ENCODE data around the gene COL16A1.

COL16A1 gene

DNA sequence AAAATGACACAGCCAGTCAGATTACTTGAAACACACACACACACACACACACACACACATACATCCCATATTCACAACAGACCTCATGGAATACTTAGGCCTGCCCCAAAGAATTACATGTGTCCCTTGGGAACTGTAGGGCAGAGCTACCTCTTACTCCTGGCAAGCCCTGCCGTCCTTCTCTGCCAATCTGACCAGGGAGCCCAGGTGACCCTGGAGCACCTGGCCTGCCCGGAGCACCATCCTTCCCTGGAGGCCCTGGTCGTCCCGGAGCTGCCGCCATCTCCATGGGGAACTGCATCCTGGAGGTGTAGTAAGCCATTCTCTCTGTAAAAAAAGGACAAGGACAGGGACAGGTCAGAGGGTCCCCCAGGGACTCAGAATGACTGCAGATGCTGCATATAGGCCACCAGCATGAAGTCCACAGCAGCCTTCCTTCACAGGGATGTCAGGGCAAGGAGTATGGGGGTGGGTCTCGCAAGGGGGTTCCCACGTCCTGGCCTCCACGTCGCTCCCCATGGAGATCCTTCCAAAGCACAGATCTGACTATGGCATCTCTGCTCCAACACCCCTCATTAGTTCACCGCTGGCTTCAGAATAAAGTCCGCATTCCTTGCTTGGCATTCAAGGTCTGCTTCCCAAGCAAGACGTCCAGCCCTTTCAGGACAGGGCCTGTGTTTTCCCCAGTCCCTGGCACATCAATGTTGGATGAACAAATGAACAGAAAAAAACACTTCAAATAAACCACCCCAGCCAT, 49.9 kb downstream of the COL16A1 start:
- no peak overlapping the region for H3K27ac Mint-ChIP-seq
- H3K36me3 Mint-ChIP-seq (ENCODE audit: low read depth), result no peaks in the 10 kb centered on the region
- H3K9me3 Mint-ChIP-seq, result no peaks in the 10 kb centered on the region
- no peaks in the 10 kb centered on the region for H3K4me1 Mint-ChIP-seq
- TF ChIP-seq, protein P1, sequence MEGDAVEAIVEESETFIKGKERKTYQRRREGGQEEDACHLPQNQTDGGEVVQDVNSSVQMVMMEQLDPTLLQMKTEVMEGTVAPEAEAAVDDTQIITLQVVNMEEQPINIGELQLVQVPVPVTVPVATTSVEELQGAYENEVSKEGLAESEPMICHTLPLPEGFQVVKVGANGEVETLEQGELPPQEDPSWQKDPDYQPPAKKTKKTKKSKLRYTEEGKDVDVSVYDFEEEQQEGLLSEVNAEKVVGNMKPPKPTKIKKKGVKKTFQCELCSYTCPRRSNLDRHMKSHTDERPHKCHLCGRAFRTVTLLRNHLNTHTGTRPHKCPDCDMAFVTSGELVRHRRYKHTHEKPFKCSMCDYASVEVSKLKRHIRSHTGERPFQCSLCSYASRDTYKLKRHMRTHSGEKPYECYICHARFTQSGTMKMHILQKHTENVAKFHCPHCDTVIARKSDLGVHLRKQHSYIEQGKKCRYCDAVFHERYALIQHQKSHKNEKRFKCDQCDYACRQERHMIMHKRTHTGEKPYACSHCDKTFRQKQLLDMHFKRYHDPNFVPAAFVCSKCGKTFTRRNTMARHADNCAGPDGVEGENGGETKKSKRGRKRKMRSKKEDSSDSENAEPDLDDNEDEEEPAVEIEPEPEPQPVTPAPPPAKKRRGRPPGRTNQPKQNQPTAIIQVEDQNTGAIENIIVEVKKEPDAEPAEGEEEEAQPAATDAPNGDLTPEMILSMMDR (IDR thresholded peaks at IDR 0.05), result no peak
- DNase-seq, result no peak
- H3K4me3 Mint-ChIP-seq, result no peak overlapping the region
- H3K27me3 Mint-ChIP-seq (ENCODE audit: low read depth, poor library complexity), result peaks cover 26% of the 10 kb centered on the region

DNA sequence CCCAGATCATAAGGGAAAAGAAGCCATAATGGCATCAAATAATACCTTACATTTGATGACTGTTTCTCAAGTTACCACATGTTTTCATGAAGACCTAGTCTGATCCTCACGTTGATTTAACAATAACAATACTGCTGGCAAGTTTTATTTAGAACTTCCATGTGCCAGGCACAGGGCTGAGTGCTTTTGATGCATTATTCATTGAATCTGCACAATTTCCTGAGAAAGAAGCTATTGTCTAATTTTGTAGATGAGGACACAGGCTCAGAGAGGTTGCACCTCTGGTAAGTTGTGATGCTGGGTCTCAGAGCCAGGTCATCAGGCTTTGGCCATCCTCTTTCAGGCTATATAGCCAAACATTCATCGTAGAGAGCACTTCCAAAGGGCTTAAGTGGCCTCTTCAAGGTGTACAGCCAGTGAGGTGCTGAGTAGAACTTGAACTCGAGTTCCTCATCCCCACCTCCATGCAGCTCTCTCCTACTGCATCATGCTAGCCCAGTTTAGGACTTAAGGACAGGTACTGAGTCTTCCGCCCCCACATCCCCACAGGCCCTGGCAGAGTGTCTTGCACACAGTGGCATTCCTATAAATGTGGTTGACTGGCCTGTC, 50.8 kb downstream of the COL16A1 start:
- Mint-ChIP-seq H3K4me1 (no peaks in the 10 kb centered on the region), H3K27me3 (ENCODE audit: low read depth, poor library complexity) (peaks cover 31% of the 10 kb centered on the region), H3K27ac (no peak overlapping the region), H3K9me3 (no peaks in the 10 kb centered on the region), H3K36me3 (ENCODE audit: low read depth) (no peaks in the 10 kb centered on the region), H3K4me3 (no peak overlapping the region)
- TF ChIP-seq, protein P1 (IDR thresholded peaks at IDR 0.05), result no peak
- no peak for DNase-seq

DNA sequence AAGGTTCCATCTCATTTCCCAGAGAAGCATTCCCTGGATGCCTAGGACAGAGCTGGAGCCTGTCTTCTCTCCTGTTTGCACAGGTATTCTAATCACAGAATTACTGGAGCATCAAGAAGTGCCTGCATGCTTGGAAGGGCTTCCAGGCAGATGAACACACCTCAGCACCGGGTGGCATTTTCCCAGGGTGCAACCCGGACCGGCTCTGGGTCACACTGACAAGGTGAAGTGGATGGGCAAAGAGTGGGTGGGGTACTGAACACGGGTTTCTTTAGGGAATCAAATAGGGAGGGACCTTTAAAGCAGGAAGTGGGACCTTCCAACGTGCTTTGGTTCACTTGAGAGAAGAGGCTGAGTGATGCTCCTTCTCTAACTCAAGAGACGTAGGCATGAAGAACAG, 52.1 kb downstream of the COL16A1 start:
- Mint-ChIP-seq H3K36me3 (ENCODE audit: low read depth) (no peaks in the 10 kb centered on the region), H3K9me3 (no peaks in the 10 kb centered on the region), H3K4me1 (peaks cover 4% of the 10 kb centered on the region), H3K4me3 (no peak overlapping the region), H3K27ac (no peak overlapping the region), H3K27me3 (ENCODE audit: low read depth, poor library complexity) (peaks cover 31% of the 10 kb centered on the region)
- TF ChIP-seq, protein P1 (IDR thresholded peaks at IDR 0.05), result no peak
- no peak for DNase-seq

DNA sequence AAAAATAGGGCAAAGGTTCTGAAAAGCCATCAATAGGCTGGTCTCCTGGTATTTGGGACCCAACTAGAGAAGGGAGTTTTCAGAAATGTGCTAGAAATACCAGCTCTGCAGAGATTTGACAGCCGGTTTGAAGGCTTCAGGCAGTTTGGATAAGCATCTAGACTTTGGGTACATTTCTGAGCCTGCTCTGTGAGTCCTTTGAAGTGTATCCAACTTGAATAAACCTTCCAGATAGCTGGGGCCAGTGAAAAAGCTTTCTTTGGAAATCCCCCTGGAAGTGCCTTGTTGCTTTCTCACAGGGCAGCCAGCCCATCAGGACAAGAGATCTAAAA, 52.8 kb downstream of the COL16A1 start:
- Mint-ChIP-seq H3K4me1 (peaks cover 10% of the 10 kb centered on the region), H3K4me3 (no peak overlapping the region), H3K9me3 (no peaks in the 10 kb centered on the region), H3K27ac (no peak overlapping the region), H3K27me3 (ENCODE audit: low read depth, poor library complexity) (peaks cover 27% of the 10 kb centered on the region), H3K36me3 (ENCODE audit: low read depth) (no peaks in the 10 kb centered on the region)
- DNase-seq, result no peak
- TF ChIP-seq, protein P1 (IDR thresholded peaks at IDR 0.05), result no peak

DNA sequence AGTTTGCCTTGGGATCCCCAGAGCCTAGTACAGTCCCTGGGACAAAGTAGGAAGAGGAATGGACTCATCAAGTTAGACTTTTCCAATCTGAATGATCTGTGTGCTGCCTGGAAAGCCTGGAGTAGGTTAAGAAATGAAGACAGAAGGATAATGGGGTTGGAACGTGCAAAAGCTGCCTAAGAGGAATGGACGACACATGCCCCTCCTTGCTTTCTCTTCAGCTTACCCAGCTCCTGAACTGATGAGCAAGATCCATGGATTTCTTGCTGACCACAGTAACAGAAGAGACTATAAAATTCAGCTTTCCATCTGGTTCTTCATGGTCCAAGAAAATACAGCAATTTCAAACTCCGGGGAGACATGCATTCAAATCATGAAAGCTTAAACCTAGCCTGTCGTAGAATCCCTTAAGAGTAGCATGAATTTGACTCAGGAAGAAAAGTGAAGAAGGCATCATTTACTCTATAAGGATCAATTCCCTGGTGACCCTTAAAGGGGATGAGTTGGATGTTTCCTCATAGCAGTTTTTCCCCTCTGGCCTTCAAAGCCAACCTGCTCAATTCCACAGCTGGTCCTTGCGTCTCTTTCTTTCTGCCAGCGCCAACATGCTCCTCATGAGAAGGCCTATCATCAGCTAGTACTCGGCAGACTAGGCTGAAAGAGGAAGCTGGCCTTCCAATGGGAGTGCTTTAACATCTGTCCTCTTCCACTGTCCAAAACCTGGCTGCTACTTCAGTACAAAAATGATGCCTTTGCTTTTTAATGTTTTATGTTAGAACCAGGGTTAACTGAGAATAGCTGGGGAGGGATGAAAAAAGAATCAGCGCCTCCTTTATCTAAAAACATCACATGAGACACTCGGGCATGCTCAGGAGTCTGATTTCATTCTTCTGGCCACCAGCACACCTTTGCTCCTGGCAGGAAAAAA, 53.4 kb downstream of the COL16A1 start:
- Mint-ChIP-seq H3K36me3 (ENCODE audit: low read depth) (no peaks in the 10 kb centered on the region), H3K4me3 (no peak overlapping the region), H3K4me1 (peaks cover 17% of the 10 kb centered on the region), H3K27me3 (ENCODE audit: low read depth, poor library complexity) (peaks cover 27% of the 10 kb centered on the region), H3K9me3 (no peaks in the 10 kb centered on the region), H3K27ac (no peak overlapping the region)
- TF ChIP-seq, protein P1 (IDR thresholded peaks at IDR 0.05), result no peak
- no peak for DNase-seq
